GM06990 (cell line): ENCODE measurements around the gene ARID5B.

Source experiments
- DNase-seq: peaks from one replicate; pipeline ENCODE4 v3.0.0-alpha.2; 2011; ENCODE audit not compliant: insufficient read length; ENCODE audit errors: extremely low read depth
- H3K27me3 ChIP-seq: replicated peaks from 2 replicates; pipeline ENCODE4 v1.6.0; 2011; ENCODE audit warnings: low read length; ENCODE audit not compliant: control insufficient read depth, insufficient read depth
- H3K36me3 ChIP-seq: 2 replicates; pipeline ENCODE4 v1.5.1; 2011; ENCODE audit warnings: low read length; ENCODE audit not compliant: control insufficient read depth, insufficient read depth
- H3K4me3 ChIP-seq: replicated peaks from 2 replicates; pipeline ENCODE4 v1.5.1; 2011; ENCODE audit warnings: low read depth, mild to moderate bottlenecking, control low read depth, low read length
- CTCF ChIP-seq: IDR thresholded peaks from 2 replicates; pipeline ENCODE4 v1.5.1; 2011; ENCODE audit warnings: low read length, control low read depth, mild to moderate bottlenecking, inconsistent platforms; ENCODE audit not compliant: insufficient read depth, poor library complexity, severe bottlenecking

The ARID5B gene

GRCh38 chr10:61944410-61945147, 43.1 kb downstream of the ARID5B start:
- Histone ChIP-seq H3K4me3 (no peak overlapping the region), H3K36me3 (no peaks in the 10 kb centered on the region; the same call in 1 of the 2 replicates), H3K27me3 (no peaks in the 10 kb centered on the region)
- no peak for DNase-seq
- no peak for TF ChIP-seq CTCF

GRCh38 chr10:61949687-61950086, 48.2 kb downstream of the ARID5B start:
- TF ChIP-seq CTCF: no peak
- no peaks in the 10 kb centered on the region for H3K27me3 ChIP-seq
- H3K4me3 ChIP-seq: no peak overlapping the region
- H3K36me3 ChIP-seq: no peaks in the 10 kb centered on the region; the same call in 1 of the 2 replicates
- DNase-seq: no peak

- Histone ChIP-seq H3K36me3 (no peaks in the 10 kb centered on the region; the same call in none of the 2 replicates), H3K27me3 (no peaks in the 10 kb centered on the region), H3K4me3 (no peak overlapping the region)
- DNase-seq: no peak
- no peak for TF ChIP-seq CTCF
These were observed 49.1 kb downstream of the ARID5B start for GRCh38 chr10:61950449-61951143.

- no peak for DNase-seq
- Histone ChIP-seq H3K27me3 (no peaks in the 10 kb centered on the region), H3K4me3 (no peak overlapping the region), H3K36me3 (no peaks in the 10 kb centered on the region; the same call in none of the 2 replicates)
- no peak for TF ChIP-seq CTCF
These were observed 49.6 kb downstream of the ARID5B start for GRCh38 chr10:61951144-61951483.

GRCh38 chr10:61952028-61952674, 50.7 kb downstream of the ARID5B start:
- Histone ChIP-seq H3K36me3 (no peaks in the 10 kb centered on the region; the same call in none of the 2 replicates), H3K27me3 (no peaks in the 10 kb centered on the region), H3K4me3 (no peak overlapping the region)
- no peak for DNase-seq
- TF ChIP-seq CTCF: no peak
